GM19238 (cell line): Measurements from ENCODE around the gene COX7A1.
"Not testable (repeated sequence)": the region's sequence is repeated elsewhere in the genome, so short reads cannot be mapped to it uniquely, and the experiment has no call there.

Source experiments
- DNase-seq: peaks from one replicate; pipeline ENCODE4 v3.0.0; 2011; ENCODE audit warnings: low spot score; ENCODE audit not compliant: insufficient read length

Gene COX7A1

DNA sequence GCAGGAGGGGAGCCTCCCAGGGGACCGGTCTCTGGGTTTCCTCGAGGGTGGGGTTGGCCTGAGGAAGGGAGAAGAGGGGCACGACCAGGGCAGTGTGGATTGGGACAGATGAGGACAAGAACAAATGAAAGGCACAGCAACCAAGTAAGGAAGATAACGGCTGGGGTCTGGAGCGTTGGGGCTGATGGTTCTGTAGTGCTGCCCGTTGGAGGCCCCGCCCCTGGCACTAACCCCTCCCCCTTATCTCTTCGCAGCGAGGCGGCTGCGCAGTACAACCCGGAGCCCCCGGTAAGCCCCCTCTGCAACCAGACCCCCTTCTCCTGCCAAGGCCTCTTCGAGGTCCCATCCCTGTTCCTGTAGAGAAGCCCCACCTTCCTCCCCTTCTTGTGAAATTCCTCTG, 10.2 kb downstream of the COX7A1 start:
- DNase-seq, result no peak

DNA sequence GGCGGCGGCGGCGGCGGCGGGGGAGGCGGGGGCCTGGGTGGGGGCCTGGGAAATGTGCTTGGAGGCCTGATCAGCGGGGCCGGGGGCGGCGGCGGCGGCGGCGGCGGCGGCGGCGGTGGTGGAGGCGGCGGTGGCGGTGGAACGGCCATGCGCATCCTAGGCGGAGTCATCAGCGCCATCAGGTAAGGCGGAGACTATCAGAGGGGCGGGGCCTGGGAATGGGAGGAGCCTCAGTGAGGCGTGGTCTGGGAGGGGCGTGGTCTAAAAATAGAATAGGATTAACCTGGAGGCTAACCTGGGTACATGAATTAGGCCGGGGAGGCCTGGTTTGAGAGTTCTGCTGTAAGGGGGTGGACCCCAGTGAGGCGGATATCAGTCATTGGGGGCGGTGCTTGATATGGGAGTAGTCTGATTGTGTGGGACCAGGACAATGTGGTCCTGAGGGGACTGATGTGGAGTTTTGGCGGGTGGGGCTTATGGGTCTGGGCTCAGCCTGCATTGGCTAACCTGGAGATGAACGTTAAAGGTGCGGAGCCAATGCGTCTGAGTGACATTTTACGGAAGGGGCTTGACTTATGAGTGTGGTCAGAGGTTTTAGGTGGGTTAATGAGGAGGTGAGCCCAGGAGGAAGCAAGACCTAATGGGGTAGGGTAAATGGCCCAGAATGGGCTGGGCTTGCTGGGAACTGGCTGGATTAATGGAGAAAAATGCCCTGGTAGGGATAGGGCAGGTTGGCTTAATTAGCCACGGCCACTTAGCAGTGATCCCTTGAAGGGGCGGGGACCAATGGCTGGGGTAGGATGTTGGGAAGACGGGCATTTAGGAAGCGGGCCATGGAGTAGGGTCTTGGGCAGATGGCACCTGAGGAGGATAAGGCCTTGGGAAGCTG, 11.0 kb downstream of the COX7A1 start:
- peak; percentile 88 for DNase-seq

GRCh38 chr19:36140304-36141038, 11.8 kb downstream of the COX7A1 start:
- peak; percentile 74 for DNase-seq

DNA sequence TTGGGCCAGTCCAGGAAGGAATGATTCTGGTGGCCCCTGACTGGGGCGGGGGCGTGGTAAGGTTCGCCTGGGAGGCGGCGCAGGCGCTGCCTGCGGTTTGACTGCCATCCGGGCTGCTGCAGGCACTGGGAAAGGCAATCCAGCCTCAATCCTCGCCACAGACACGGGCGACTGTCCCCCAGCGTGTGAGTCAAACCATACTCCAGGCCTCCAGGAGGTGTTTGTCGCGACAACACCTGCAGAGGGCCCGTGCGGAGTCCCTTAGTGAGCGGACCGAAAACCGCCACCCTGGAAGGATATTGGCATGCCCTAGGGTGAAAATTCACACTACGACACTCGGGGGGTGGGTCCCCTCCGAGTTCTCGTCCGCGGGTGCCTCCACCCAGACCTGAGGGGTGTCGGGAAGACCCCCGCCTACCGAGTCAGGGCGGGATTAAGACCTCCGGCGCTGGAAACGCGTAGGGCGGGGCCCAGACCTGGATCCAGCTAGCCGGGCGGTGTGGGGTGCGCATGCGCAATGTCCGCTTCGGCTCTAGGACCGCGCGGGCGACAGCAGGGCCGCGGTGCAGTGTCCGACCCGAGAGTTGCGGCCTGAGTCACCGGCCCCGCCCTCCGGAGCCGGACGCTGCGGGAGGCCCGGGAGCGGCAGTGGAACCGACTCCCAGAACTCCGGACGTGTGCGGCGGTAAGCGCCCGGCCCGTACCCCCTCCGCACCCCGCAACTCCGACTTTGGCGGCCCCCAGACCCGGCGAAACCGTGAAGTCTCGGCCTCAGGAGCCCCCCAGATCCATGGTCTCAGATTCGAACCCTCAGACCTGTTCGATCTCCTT, 12.6 kb downstream of the COX7A1 start, which contains the start of gene CAPNS1:
Gene CAPNS1 (plus strand): TSS at position 594 of the 831 bp plus-strand sequence. CDS start 946 bp downstream, outside the sequence.
- DNase-seq, result peak; percentile 94

DNA sequence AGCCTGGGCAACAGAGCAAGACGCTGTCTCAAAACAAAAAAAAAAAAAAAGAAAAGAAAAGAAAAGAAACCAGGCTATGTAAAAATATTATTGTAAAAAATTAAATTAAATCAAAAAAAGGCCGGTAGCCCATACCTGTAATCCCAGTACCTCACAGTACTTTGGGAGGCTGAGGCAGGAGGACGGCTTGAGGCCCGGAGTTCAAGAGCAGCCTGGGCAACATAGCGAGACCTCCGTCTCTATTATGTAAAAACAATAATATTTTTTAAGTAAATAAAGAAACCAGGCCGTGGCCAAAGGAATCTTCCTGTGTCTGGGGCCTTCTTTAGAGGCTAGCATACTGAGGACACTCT, 13.2 kb downstream of the COX7A1 start:
- no peak for DNase-seq

GRCh38 chr19:36136964-36137686, 15.1 kb downstream of the COX7A1 start:
- no peak for DNase-seq

- not testable (repeated sequence) for DNase-seq
Observed at GRCh38 chr19:36134867-36135266, 17.4 kb downstream of the COX7A1 start.

DNA sequence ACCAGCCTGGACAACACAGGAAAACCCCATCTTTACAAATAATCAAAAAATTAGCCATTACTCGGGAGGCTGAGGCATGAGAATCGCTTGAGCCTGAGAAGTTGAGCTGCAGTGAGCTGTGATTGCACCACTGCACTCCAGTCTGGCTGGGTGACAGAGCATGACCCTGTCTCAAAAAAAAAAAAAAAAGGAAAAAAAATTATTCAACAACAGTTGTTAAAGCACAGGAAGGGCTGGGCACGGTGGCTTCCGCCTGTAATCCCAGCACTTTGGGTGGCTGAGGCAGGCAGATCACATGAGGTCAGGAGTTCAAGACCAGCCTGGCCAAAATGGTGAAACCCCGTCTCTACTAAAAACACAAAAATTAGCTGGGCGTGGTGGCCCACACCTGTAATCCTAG, 21.0 kb downstream of the COX7A1 start:
- not testable (repeated sequence) for DNase-seq

GRCh38 chr19:36128392-36128736, 23.9 kb downstream of the COX7A1 start:
- DNase-seq, result no peak

DNA sequence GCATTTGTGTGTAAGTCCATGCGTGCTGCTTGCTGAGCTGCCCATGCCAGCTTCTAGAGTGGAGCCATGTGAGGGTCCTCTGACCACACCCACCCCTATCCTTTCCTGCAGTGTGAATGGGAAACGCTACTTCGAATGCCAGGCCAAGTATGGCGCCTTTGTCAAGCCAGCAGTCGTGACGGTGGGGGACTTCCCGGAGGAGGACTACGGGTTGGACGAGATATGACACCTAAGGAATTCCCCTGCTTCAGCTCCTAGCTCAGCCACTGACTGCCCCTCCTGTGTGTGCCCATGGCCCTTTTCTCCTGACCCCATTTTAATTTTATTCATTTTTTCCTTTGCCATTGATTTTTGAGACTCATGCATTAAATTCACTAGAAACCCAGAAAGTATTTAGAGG, 26.7 kb downstream of the COX7A1 start:
- DNase-seq, result no peak

DNA sequence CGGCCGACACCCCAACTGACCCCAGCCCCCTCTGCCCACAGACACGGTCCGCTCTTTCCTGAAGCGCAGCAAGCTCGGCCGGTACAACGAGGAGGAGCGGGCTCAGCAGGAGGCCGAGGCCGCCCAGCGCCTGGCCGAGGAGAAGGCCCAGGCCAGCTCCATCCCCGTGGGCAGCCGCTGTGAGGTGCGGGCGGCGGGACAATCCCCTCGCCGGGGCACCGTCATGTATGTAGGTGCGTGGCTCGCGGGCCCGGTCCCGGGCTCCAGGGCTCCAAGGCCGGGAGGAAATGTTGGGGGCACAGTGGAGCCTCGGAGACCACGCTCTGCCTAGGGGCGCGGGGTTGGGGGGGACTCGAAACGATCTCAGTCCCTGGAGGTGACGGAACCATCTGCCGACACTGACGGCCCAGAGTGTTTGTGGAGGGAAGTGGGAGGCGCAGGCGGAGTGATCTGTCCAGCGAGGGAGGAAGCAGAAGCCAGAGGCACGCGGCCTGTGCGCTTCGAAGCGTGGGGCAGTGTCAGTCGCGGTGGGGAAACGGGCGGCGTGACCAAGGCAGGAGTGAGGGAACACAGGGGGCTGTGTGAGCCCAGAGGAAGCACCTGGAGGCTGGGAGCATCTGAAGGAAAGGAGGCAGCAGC, 30.6 kb downstream of the COX7A1 start:
- no peak for DNase-seq

- DNase-seq, result no peak
Observed at GRCh38 chr19:36120984-36121358, 31.3 kb downstream of the COX7A1 start.

DNA sequence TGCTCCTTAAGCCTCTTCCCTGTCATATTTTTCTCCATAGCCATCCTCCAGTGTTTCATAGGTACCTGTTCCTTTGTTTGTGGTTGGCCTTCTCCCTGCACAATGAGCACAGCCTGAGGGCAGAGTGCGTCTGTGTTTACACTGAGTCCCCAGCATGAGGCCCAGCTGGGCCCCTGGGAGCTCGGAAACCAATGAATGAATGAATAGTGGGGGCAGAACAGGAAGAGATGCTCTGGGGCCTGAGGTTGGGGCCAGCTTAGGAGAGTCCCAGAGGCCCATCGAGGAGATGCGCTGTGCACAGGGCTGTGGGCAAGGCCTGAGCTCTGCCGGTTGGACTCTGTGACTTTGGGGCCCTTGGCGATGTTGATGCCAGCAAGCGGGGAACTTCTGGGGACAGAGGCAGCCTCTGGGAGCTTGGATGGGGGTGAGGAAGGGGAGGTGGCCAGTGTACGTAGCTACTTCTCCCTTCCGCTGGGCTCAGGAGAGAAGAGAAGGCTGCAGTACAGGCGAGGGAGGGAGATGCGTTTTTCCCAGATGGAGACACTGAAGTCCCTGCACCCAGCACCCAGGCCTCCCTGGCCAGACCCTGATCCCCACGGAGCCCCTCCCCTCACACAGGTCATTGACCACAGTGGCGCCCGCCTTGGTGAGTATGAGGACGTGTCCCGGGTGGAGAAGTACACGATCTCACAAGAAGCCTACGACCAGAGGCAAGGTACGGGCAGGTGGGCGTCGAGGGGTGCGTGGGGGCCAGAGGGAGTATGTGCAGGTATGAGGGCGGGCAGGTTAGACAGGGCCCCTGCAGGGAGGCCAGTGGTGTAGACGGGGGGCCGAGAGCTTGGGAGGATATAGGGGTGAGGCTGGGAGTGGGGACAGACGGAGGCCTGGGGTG, 31.9 kb downstream of the COX7A1 start:
- no peak for DNase-seq

GRCh38 chr19:36116344-36116637, 36.0 kb downstream of the COX7A1 start:
- no peak for DNase-seq

GRCh38 chr19:36115453-36116343, 36.5 kb downstream of the COX7A1 start, which contains the start of gene TBCB:
TSS of gene TBCB (plus strand) at chr19:36115468. CDS start at chr19:36115561, 93 bp downstream.
- DNase-seq, result peak; percentile 85

GRCh38 chr19:36114721-36115452, 37.4 kb downstream of the COX7A1 start, which contains the start of gene POLR2I:
TSS of gene POLR2I (minus strand) at chr19:36114875. CDS start at chr19:36114856, 19 bp downstream.
- peak; percentile 95 for DNase-seq

DNA sequence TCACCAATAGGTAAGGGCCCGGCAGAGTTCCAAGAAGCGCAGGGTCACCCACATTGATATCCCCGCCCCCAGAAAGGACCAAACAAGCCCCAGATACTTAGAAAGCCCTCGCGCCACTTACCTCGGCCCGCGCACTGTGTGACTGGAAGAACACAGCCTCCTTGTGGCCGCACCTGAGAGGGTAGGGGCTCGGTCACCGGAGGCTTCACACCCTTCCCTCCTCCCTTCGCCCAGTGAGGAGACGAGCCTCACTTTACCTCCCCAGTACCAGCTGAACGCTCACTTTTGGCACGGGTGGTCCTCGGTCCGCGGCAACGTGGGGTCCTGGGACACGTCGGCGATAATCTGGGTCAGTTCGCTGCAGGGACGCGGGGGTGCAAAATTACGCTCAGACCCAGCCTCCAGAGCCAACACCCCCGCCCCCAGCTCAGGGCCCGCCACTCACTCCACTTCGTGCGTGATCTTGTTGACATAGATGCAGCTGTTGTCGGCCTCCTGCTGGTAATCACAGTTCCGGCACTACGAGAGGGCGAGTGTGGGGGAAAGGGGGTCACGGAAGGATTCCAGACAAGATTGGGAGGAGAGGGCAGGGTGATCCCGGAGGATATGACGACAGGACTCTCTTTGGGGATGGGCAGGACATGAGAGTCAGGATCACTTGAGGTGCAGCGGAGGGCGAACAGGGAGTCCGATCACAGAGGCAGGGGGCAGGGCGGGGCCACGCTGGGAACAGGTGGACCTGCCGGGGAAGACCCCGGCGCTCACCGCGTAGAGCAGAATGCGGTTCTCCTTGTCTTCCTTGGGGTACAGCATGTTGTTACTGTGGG, 38.1 kb downstream of the COX7A1 start:
- peak; percentile 30 for DNase-seq
